Fibroblast of lung (primary cell): ENCODE results near the gene MPG. TPM values are rescaled to one million over a fixed set of nuclear protein-coding genes. Genes with fewer than 3 reads are reported as not detected.

Source experiments
- DNase-seq, 2 donors: peaks; one replicate each; pipeline versions ENCODE4 v3.0.0 to v3.0.0-alpha.2; 2010; ENCODE audit warnings: low read depth in 2 of 2
- H2AFZ ChIP-seq: 2 replicates; pipeline ENCODE4 v1.5.1; 2012; ENCODE audit warnings: low read length, control low read depth, inconsistent platforms
- H3K27ac ChIP-seq: 2 replicates; pipeline ENCODE4 v1.5.1; 2011; ENCODE audit warnings: low read length, control low read depth; ENCODE audit not compliant: insufficient read depth
- H3K27me3 ChIP-seq: 2 replicates; pipeline ENCODE4 v1.5.1; 2011; ENCODE audit warnings: mild to moderate bottlenecking, low read length; ENCODE audit not compliant: control insufficient read depth, insufficient read depth
- H3K36me3 ChIP-seq: 2 replicates; pipeline ENCODE4 v1.5.1; 2011; ENCODE audit warnings: low read length; ENCODE audit not compliant: control insufficient read depth, insufficient read depth
- H3K4me1 ChIP-seq: 2 replicates; pipeline ENCODE4 v1.5.1; 2011; ENCODE audit warnings: low read length; ENCODE audit not compliant: control insufficient read depth, insufficient read depth; ENCODE audit errors: extremely low read depth
- H3K4me2 ChIP-seq: 2 replicates; pipeline ENCODE4 v1.5.1; 2011; ENCODE audit warnings: low read length, control low read depth; ENCODE audit not compliant: insufficient read depth; ENCODE audit errors: extremely low read depth
- H3K4me3 ChIP-seq, 4 experiments: fragments of 200-600 bp in 1 of 4; sonication (generic) in 1 of 4; replicated peaks in 1 of 4; 2 replicates each; pipeline ENCODE4 v1.5.1; 2011 to 2016; ENCODE audit warnings: low read length in 4 of 4, low read depth in 3 of 4, mild to moderate bottlenecking in 3 of 4, control low read depth in 2 of 4, inconsistent platforms in 1 of 4, mixed read lengths in 1 of 4; ENCODE audit not compliant: insufficient read depth in 1 of 4; ENCODE audit errors: control extremely low read depth in 1 of 4
- H3K79me2 ChIP-seq: 2 replicates; pipeline ENCODE4 v1.5.1; 2012; ENCODE audit warnings: mild to moderate bottlenecking, low read length, inconsistent platforms; ENCODE audit not compliant: control insufficient read depth, insufficient read depth
- H3K9ac ChIP-seq: 2 replicates; pipeline ENCODE4 v1.5.1; 2011; ENCODE audit warnings: mild to moderate bottlenecking, low read length, control low read depth; ENCODE audit not compliant: insufficient read depth
- H3K9me3 ChIP-seq: 2 replicates; pipeline ENCODE4 v1.5.1; 2012; ENCODE audit warnings: low read depth, low read length; ENCODE audit not compliant: control insufficient read depth, insufficient read depth
- H4K20me1 ChIP-seq: 2 replicates; pipeline ENCODE4 v1.5.1; 2011; ENCODE audit warnings: low read length; ENCODE audit not compliant: control insufficient read depth, insufficient read depth; ENCODE audit errors: extremely low read depth
- CTCF ChIP-seq, 2 donors: IDR thresholded peaks in 1 of 2; conservative IDR thresholded peaks in 1 of 2; 1 replicate in 1 of 2; 2 replicates in 1 of 2; pipeline ENCODE4 v1.5.1; 2011 to 2012; ENCODE audit warnings: low read length in 2 of 2, control low read depth in 1 of 2, inconsistent platforms in 1 of 2, low read depth in 1 of 2, mild to moderate bottlenecking in 1 of 2
- EZH2 ChIP-seq: IDR thresholded peaks from 2 replicates; pipeline ENCODE4 v1.5.1; 2012; ENCODE audit warnings: low read length, control low read depth, mild to moderate bottlenecking; ENCODE audit errors: missing control alignments
- polyA plus RNA-seq, 2 donors: library from polyadenylated mRNA; depleted of rRNA in 1 of 2; stranded (reverse) in 1 of 2; unstranded in 1 of 2; fragments of >200 nt; gene quantifications; 2 replicates each; pipeline ENCODE4 v1.2.1, GENCODE V29; 2011 to 2012; ENCODE audit warnings: missing spikeins in 1 of 2
- total RNA-seq: library from RNA; depleted of rRNA; stranded (reverse); fragments of >200 nt; gene quantifications from 2 replicates; pipeline ENCODE4 v1.2.1, GENCODE V29; 2014

The MPG gene
- total and polyA plus RNA-seq, 2 donors (not counting 1 experiment from before 2014, with no cell fraction given): 45.4 to 268 TPM

GRCh38 chr16:104355-104754 lies 26.3 kb downstream of the MPG start:
- Histone ChIP-seq H3K4me2 (no peak overlapping the region), H3K27ac (no peak overlapping the region), H3K9me3 (no peaks in the 10 kb centered on the region), H3K9ac (no peak overlapping the region), H4K20me1 (no peaks in the 10 kb centered on the region), H3K4me3 (no peak overlapping the region), H3K27me3 (no peaks in the 10 kb centered on the region), H3K36me3 (peaks cover 7% of the 10 kb centered on the region), H3K4me1 (peaks cover 21% of the 10 kb centered on the region), H2AFZ (no peak overlapping the region), H3K79me2 (no peaks in the 10 kb centered on the region)
- DNase-seq: no peak
- no peak for TF ChIP-seq CTCF (conservative IDR thresholded peaks at IDR 0.05 in 1 of 2, IDR thresholded peaks at IDR 0.05 in 1 of 2; ENCODE audit: low read depth in 1 of 2, low read length in 2 of 2)

- Histone ChIP-seq H4K20me1 (no peaks in the 10 kb centered on the region), H3K4me3 (no peak overlapping the region), H2AFZ (no peak overlapping the region), H3K36me3 (peaks cover 7% of the 10 kb centered on the region), H3K27me3 (no peaks in the 10 kb centered on the region), H3K27ac (no peak overlapping the region), H3K4me1 (peaks cover 21% of the 10 kb centered on the region), H3K4me2 (no peak overlapping the region), H3K9ac (no peak overlapping the region), H3K9me3 (no peaks in the 10 kb centered on the region), H3K79me2 (no peaks in the 10 kb centered on the region)
- TF ChIP-seq CTCF (conservative IDR thresholded peaks at IDR 0.05 in 1 of 2, IDR thresholded peaks at IDR 0.05 in 1 of 2; ENCODE audit: low read depth in 1 of 2, low read length in 2 of 2) (no peak), EZH2 (no peak)
- DNase-seq: no peak
These were observed 26.9 kb downstream of the MPG start for GRCh38 chr16:104928-105327.

- Histone ChIP-seq H3K4me2 (no peak overlapping the region), H3K79me2 (no peaks in the 10 kb centered on the region), H3K4me3 (no peak overlapping the region), H3K36me3 (peaks cover 9% of the 10 kb centered on the region), H2AFZ (no peak overlapping the region), H3K27ac (no peak overlapping the region), H4K20me1 (no peaks in the 10 kb centered on the region), H3K4me1 (peaks cover 21% of the 10 kb centered on the region), H3K9ac (no peak overlapping the region), H3K9me3 (no peaks in the 10 kb centered on the region), H3K27me3 (no peaks in the 10 kb centered on the region)
- DNase-seq: no peak
- no peak for TF ChIP-seq EZH2
- no peak for TF ChIP-seq CTCF (conservative IDR thresholded peaks at IDR 0.05 in 1 of 2, IDR thresholded peaks at IDR 0.05 in 1 of 2; ENCODE audit: low read depth in 1 of 2, low read length in 2 of 2)
These were observed 27.5 kb downstream of the MPG start for GRCh38 chr16:105521-105920.
